GM21529 (cell line): ENCODE data around the gene DGKI.

ENCODE experiments used
- ATAC-seq: cut with Tn5 transposase; IDR thresholded peaks from one replicate; pipeline ENCODE4 v1.9.1; 2021; ENCODE audit not compliant: unreplicated experiment

Gene DGKI

DNA sequence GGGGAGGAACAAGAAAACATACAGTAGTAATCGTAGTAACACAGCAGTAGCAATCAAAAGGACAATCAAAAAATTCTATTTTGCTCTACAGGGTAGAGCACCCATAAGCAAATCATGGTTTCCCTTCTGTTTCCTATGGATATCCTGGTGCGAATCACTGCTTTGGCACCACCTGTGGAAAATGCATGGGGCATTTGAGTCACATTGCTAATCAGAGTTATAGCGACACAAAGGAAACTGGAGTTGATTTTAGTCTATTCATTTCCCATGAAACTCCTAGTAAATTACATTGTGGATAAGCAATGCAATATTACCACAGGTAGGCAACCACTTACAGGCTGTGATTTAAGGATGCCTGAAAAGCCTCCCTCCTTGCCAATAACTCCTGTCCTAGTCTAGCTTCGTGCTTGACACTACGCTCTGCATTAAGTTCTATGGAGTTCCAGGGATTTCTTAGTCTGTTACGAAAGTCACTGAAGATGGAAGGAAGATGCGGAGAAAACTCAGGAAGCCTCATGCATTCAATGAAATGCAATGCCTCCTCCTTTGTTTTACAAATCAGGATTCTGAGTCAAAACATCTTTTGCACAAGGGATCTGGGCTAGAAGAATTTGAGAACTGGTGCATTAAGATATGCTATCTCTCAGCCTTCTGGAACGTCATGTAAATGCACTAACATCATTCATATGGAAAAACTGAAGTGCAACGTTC lies 188.4 kb downstream of the DGKI start:
- ATAC-seq: no peak

DNA sequence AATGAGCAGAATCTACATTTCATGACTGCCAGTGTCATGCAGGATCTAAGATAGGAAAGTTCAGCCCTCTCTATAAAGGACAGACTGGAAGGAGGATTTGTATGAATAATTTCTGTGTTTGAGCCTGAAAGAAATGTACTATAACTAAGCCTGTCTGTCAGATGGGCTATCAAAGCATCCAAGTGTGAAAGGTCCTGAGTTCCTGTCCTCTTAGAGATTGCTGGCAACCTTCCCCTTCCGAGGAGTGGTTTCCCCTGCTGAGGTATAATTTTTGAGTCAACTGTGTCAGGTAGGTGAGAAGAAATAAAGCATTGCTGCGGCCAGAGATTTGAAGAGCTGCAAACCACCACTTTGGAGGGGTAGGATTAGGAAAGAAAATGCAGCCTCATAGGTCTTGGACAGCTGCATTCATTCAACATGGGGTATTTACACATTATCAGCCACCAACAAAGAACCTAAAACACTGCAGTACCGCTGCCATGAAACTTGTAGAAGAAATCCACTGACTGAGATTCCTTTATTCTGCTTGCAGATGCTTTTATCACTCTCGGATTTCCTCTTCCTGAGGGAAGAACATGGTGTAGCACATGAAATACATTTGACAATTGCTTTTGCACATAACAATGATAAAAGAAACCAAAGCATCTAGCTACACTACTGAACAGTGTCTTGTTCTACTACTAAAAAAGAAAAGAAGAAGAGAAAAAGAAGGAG lies 189.1 kb downstream of the DGKI start:
- ATAC-seq: no peak

DNA sequence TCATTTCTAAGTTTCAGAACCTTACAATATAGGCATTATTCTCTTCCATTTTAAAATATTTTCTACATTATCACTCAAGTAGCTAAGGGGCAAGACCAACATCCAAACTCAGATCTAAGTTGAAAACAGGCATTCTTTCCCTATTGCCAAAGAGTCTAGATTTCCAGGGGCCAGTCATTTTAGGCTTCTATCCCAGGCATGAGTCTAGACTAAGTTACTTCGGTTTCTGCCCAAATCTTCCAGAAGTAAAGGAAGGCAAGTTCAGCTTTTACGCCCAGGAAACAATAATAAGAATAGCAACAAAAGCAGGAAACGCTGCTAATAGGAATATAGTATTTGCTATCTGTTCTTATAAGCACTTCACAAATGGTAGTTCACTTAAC lies 189.9 kb downstream of the DGKI start:
- ATAC-seq: no peak

DNA sequence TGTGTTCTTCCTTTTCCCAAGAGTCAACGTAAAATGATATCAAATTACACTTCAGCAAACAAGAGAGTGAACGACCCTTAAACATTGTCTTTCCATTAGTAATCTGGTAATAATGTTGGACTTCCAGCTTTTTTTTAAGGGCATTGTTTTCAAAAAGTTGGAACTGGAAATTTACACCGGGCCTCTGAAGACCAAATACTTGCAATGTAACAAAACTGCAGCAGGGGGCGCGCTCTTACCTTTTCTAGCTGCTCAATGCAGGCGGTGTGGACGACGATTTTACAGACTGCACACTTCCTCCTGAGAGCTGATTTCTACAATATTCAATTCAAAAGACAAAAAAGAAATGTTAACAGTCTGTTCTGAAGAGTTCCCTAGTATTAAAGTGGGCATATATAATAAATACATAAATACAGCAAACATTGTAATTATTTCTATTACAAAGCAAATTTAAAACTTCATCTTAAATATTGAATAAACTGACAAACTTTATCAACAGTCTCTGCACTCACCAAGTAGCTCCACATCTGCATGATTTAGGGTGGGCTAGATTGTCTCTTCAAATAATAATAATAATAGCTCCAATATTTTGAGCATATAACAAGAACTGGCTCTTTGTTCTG lies 190.4 kb downstream of the DGKI start:
- peak; percentile 84 for ATAC-seq

DNA sequence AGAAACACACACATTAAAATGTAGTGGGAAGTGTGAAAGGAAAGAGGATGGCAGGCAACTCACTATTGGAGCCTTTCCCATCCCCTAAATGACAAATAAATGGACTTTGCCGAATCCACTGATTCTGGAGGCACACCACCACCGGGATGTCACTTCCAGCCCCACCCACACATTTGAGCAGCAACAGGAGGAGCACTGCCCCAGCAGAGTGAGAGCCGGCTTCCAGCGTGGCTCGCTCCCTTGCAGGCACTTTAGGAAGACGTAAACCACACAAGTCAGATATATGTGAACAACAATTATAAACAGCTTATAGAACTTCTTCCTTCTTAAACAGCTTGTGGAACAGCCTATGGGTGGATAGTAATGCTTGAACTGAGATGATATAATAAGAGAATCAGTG lies 191.0 kb downstream of the DGKI start:
- no peak for ATAC-seq

DNA sequence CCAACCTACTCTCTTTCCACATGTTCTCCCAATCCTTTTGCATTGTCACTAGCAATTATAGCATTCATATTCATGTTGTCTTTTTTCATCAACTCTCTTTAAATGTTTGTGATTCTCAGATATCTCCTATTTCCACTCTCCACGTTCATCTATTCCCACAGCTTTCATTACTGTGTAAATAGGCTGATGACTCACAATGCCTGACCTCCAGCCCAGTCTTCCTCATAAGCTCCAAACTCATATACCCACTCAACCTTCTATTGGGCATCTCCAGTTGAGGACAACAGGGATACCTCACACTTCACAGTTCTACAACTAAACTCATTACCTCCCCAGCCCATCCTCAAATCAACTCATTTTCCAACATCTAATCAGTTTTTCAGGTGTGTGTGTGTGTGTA lies 194.1 kb downstream of the DGKI start:
- no peak for ATAC-seq

DNA sequence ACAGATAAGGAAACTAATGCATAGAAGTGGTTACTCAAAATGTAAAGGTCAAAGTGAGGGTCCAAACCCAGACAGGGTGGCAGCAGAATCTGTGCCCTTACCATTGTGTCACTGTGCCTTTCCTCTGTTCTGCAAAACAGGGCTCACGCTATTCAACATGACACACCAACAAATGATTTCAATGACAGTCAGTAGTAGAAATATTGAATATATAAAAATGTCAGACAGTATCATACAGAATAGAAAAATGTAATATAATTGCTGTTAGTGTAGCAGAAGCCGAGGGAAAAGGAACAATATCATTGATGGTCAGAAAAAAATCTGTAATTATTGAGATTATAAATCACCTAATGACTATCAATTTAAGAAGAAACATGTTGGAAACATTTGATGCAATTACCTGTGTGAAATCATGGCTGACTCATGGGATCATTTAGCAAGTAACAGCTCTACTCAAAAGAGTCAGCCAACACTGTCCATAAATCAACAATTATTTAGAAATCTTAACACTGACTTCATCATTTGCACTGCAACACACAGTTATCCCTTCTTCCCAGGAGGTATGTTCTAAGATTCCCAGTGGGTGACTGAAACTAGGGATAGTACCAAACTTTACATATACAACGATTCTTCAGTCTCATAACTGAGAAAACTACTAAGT lies 198.7 kb downstream of the DGKI start:
- no peak for ATAC-seq

DNA sequence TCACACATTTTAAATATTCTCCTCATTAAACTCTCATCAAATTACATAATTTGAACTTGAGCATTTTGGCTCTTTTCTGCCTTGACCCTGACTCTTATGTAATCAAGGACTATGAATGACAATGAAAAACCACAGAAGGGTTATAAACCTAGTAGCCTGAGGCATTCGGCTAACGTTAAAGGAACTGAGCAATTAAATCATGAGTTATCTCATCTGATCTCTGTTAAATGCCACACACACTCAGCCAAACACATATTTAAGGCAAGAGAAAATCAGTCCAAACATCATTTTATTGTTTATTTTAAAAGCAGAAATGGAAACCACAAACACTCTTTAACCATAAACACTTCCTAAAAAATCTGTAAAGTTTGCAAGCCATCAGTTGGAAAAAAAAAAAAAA lies 204.3 kb downstream of the DGKI start:
- no peak for ATAC-seq

DNA sequence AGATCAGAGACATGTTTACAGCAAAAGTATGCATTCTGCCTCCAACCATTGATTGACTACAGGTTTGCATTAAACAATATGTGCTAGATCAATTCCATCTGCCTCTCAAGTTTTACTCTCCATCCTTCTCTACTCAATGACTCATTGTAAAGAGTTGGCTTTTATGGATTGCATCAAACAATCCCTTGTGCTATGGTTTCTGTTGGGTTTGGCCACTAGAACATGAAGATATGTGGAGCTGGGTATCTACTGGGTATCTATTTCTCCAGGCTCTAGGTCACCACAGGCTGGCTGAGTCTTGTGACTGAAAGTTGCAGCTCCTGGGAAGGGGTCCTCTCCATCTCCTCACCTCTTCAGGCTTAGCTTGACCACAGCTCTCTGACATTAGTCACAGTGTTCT lies 204.7 kb downstream of the DGKI start:
- no peak for ATAC-seq

DNA sequence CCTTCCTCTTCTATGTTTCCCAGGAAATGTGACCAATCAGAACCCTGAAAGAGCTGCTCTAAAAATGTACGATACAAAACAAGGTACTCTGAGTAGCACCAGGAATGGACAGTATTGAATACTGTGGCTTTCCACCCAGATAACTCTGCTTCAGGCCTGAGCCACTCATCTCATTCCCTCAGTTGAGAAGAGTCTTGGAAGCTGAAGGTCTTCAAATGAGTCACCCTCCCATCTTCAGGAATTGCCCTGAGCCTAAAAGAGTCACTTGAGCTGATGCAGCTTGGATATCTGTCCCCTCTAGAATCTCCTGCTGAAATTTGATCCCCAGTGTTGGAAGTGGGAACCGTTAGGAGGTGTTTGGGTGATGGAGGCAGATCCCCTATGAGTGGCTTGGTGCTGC lies 210.4 kb downstream of the DGKI start:
- ATAC-seq: no peak

DNA sequence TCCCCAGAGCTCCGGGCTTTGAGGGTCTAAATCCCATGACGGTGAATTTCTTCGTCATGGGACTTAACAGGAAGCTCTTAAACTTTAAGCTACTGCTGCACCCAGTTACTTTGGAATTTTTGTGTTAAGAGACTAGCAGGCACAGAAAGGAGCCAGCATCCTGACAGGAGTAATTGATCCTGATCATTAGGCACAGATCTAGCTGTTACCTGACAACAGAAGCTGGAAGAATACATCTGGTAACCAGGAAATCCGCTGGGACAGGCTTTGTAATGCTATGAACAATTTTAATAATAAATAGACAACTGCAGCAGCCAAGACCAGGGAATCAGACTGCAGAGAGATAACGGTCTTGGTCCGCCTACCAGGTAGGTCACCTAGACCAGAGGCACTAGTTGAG lies 210.9 kb downstream of the DGKI start:
- no peak for ATAC-seq

DNA sequence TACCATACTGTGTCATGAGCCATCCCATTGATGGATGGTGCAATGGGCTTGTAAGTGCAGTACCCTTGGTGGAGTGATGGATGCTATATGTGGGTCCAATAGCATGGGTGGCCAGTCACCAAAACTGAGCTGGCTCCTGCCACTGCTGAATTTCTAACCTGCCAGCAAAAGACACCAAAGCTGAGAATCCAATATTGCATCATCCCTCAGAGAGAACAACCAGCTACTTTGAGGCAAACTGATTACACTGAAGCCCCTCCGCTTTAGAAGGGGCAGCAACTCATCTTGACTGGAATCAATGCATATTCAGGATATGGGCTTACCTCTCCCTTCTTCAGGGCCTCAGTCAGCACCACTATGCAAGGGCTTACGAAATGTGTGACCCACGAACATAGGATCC lies 211.6 kb downstream of the DGKI start:
- ATAC-seq: no peak

DNA sequence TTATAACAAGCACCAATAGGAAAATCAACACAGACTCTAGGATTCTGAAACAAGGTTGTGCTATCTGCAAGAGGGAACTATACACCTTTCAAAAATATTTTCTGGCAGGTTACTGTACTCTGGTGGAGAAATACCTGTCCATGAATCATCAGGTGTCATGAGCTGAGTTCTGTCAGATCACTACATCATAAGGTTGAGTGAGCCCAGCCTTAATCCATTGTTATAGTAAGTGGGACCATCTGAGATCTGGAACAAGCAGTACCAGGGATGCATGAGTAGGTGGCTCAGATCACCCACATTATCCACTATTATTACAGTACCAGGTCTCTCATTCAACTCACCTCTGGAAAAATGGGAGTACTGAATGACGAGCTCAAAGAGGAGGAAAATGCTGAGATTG lies 212.4 kb downstream of the DGKI start:
- no peak for ATAC-seq

DNA sequence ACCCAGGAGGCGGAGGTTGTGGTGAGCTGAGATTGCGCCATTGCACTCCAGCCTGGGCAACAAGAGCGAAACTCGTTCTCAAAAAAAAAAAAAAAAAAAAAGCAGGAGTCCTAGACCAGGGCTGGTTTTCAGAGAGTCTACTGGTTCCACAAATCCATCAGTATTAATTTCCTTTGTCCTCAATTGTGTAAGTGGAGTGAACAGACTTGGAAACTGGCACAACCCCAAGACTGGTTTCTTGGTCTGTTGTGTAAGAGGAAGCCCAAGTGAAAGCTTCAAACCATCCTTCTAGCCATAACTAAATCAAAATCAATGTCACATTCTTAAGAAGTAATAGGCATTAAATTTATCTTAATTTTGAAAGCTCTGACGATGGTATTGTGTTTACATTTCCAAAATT lies 213.6 kb downstream of the DGKI start:
- no peak for ATAC-seq

DNA sequence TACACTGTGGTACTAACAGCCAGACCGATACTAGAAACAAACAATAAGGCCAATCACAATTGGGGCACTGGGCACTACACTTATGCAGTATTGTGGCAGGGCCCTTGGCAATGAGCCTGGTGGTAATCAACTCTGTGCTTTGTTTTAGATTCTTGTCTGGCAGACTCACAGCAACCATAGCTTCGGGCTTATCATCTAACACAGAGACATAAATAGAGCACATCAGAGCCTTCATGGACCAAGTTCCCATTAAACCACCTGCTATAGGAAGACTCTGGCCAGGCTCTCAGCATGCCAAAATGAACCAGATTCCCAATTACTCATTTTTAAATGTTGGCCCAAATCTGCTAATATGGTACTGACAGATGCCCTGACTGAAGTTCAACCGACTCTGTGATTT lies 218.6 kb downstream of the DGKI start:
- ATAC-seq: no peak

DNA sequence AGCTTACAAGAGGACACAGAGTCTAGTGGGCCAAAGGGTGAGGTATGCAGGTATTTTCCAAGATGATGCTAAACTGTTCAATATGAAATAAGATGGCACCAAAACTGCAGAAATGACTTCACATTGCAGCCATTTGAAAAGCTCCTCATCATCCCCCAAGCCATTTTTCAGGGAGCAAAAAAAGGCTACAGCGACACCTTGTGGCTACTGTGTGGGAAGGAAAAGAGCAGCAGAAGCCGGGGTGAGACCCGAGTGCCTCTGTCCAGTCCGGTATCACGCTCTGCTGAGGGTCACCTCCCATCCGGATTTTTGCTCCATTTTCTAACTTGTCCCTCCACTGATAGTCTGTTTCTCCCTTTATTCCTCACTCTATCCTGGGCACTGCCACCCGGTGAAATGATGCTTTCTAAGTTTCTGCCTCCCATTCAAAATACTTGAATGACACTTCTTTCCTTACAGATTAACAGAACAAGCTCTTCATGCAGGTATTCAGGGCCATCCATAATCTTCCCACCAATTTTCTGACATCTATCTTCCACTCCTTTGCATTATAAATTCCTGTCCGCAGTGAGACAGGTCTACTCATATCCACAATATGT lies 220.2 kb downstream of the DGKI start:
- peak; percentile 90 for ATAC-seq

DNA sequence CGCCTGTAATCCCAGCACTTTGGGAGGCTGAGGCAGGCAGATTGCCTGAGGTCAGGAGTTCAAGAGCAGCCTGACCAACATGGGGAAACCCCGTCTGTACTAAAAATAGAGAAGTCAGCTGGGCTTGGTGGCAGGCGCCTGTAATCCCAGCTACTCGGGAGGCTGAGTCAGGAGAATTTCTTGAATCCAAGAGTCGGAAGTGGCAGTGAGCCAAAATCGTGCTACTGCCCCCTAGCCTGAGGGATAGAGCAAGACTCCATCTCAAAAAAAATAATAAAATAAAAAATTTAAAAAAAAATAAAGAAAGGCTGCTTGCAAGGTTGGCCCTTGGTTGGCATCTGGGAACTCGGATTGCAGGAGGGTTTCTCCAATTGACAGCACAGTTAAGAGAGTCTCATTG lies 221.6 kb downstream of the DGKI start:
- no peak for ATAC-seq

DNA sequence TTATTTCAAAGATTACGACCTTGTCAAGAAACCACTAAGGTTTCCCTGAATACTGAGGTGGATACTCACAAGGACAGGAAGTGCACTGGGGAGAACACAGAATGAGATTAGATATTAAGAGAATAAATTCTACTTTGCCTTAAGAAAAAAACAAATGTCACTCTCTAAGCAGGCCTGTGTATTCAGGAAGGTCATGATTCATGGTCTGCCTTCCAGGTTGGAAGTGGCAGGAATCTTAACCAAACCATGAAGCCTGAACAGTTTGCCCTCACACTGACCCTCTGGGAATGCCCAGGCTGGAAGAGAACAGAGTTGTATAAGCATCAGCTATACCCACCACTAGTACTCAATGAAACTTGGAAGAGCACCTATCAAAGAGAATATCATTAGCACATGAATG lies 227.6 kb downstream of the DGKI start:
- no peak for ATAC-seq

DNA sequence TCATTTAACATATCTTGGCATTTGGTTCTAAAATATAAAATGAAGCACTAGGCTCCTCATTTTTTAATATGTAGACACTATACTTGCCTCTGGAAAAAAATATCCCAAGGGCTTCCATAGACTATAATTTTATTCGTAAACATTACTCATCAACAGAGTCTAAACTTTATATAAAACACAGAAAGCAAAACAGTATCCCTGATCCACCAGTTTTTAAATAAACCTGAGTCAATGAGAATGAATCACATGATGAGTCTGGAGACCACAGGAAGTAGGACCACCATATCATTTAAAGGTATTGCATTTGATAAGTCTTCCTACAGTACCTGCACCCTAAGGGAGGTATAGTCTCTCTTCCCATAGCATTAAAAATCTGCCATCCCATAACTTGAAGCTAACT lies 228.0 kb downstream of the DGKI start:
- no peak for ATAC-seq

DNA sequence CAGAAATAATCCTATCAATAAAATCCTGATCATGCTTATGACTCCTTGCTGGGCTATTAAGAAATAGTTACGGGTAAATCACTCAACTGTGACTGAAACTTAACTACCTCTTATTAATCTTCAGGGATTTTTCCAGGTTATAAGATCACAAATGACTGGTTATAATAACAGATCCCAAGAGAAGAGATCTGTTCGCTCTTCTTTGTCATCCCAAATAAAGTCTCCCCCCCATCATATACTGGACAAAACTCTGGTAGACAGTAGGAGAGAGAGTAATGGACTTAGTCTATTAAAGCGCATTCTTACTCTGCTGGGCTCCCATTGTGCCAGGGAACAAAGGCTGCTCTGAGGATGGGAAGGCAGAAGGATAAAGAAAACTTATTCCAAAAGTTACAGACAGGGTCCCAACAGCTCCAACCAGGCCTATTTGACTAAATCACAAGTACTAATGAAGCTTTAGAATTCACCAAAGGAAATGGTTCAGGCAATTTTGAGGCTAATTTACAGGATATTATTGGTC lies 233.7 kb downstream of the DGKI start:
- no peak for ATAC-seq

DNA sequence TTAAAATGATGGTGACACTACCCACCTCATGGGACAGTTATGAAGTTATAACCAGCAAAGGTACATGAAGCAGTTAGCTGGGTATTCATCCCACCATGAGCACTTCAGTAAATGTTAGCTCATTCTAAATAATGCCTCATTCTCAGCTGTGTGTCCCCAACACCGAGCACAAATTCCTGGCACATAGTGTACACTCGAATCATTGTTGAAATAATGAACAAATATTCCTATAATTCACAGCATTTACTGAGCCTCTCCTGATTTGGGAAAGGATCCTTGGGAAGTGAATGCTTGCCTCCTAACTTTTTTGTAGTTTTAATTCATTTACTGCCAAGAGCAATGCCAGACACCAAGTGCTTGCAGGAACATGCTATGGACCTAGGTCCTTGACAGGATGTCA lies 235.2 kb downstream of the DGKI start:
- no peak for ATAC-seq
